GM19455 (cell line): ENCODE data around the gene CCR5.
"Not testable (repeated sequence)": the region's sequence is repeated elsewhere in the genome, so short reads cannot be mapped to it uniquely, and the experiment has no call there.

ENCODE experiments used
- ATAC-seq: cut with Tn5 transposase; IDR thresholded peaks from one replicate; pipeline ENCODE4 v1.9.1; 2021; ENCODE audit not compliant: unreplicated experiment

Gene CCR5

DNA sequence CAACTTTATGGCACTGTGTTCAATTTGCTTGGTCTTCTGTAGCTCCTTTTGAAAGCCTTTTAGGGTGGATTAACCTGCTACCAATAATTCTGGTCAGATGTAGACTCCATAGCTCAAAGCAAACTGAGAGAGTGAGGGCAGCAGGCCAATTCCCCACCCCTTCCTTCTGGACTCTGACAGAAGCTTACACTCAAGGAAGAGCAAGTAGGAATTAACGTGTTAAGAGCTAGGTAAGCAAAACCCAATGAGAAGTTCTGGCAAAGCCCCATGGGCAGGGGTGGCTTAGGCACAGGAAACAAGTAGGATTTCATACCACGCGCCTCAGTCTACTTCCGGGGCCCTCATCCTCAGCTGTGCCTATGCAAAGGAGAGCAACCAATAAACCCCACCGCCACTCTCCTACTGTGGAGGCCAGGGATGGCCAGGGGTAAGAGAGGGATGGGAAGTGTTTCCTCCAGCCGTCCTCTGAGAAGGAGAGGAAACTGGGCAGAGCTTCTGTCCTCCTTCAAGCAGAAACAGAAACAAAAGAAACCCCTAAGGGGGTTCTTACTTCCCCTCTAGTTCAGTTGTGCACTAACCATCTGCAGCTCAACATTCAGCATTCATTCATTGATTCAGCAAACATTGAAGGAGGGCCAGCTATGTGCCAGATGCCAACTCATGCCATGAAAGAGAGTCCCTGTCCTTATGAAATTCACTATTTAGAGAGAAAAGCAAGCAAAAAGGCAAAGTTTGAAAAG is 12.6 kb downstream of the CCR5 start:
- ATAC-seq, result no peak

DNA sequence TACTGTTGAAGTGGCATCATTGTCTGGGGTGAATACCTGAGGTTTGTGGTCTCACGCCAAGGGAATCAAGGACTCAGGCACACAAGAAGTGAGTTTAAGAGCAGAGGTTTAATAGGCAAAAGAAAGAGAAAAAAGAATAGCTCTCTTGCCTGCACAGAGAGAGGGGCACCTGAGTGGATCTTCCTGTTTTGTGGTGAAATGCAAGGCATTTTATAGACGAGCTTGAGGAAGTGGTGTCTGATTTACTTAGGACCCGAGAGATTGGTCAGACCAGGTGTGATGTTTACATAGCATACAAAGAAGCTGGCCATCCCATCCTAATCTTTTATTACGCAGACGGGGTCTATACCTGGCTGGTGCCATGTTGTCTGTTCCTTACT is 13.2 kb downstream of the CCR5 start:
- ATAC-seq, result no peak

DNA sequence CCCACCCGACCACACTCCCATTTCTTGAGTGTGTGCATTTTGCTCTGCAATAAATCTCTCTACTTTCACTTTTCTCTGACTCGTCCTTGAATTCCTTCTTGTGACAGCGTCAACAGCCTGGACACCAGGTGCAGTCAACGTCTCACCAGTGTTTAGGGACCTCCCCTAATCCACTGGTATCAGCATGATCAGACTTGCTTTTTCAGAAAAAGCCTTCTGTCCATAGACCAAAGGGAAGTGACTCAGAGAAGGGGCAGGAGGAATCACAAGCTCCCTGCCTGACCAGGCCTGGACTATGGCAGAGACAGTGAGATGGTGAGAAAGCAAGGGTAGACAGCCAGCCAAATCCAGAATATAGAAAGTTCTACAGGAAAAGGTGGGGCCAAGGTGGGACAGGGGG is 15.5 kb downstream of the CCR5 start:
- no peak for ATAC-seq

DNA sequence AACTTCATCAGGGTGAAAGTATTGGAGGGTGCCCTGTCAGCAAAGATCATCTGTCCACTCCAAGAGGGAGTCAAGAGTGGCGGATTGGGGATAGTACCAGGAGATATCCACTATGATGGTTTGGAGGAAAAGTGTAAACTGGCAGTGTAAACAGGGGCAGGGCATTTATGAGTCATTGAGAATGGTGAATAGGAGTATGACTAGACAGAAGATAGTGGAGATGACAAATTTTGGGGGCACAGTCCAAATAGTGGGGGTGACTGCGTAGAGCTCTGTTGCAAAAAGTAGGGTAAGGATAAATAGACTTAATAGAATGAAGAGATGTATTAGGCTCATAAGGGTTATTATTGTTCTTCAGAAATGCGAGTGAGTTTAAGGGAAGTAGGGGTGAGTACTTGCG is 18.1 kb downstream of the CCR5 start:
- ATAC-seq, result not testable (repeated sequence)

DNA sequence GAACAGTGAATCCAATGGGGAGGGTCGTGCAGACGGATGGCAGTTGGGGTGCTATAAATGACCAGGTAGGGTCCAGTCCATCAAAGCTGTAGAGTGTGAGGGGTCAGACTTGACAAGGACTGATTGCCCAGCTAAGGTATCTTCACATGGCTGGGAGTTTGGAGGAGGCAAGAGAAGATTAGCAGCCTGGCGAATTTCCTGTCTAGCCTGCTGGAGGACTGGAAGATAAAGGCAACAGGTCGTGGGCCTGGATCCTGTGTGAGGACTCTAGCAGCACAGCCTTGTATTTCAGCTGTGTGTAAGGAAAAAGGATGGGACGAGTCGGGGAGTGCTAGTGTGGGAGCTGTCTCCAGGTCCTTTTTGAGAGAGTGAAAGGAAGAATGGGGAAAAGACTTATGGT is 18.6 kb downstream of the CCR5 start:
- no peak for ATAC-seq

DNA sequence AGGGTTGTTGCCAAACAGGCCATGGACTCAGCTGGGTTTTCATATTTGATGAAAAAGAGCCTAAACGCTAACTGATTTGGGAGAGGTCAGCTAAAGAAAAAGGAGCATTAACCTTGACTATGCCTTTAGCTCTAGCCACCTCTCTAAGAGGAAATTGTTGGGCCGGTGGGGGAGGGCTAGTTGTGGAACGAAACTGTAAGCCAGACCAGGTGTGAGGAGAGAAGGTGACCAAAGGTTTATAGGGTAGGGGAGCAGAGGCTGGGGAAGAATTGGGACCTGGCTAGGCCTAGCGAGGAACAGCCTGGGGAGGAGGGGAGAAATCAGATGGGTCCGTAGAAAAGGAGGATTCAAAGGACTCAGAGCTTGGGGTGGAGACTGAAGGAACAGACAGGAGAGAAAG is 20.8 kb downstream of the CCR5 start:
- ATAC-seq, result not testable (repeated sequence)

DNA sequence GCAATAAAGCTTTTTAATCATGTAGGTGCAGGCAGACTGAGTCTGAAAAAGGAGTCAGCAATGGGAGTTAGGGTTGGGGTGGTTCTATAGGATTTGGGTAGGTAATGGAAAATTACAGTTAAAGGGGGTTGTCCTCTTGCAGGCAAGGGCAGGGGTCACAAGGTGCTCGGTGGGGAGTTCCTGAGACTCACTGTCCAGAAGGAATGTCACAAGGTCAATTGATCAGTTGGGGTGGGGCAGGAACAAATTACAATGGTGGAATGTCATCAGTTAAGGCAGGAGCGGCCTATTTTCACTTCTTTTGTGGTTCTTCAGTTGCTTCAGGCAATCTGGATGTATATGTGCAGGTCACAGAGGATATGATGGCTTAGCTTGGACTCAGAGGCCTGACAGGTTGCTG is 22.3 kb downstream of the CCR5 start:
- no peak for ATAC-seq

DNA sequence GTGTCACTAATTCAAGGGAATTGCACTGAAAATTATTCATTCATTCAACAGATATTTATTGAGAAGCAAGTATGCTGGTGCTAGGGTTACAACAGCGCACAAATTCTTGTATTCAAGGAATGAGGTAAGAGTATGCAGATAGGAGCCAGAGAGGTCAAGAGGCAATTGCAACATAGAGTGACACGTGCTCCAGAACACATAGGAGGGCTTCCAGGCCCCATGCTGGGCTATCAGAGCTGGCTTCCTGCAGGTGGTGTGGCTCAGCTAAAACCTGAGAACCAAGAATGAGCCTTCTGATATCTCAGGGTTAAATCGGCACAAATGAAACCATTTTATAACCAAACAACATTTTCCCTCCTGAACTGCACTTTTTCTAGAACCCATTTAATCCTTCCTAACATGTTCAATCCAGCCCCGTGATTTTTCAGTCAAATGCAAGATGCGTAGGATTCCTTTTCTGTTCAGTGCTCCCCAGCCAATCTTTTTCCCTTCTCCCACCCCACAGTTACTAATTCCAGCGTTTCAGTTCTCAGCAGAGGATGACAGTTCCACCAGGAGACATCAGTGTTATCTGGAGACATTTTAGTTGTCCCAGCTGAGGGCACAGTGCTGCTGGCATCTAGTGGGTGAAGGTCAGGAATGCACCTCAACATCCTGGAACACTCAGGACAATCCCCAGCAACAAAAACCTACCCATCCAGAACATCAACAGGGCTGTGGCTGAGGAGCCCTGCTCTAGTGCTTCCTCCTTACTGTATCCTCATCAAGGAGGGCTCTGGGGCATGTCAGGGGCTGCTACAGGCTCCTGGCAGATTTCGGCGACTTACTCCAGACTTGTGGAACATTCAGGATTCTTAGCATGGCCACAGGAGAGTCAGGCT is 23.0 kb downstream of the CCR5 start:
- no peak for ATAC-seq

DNA sequence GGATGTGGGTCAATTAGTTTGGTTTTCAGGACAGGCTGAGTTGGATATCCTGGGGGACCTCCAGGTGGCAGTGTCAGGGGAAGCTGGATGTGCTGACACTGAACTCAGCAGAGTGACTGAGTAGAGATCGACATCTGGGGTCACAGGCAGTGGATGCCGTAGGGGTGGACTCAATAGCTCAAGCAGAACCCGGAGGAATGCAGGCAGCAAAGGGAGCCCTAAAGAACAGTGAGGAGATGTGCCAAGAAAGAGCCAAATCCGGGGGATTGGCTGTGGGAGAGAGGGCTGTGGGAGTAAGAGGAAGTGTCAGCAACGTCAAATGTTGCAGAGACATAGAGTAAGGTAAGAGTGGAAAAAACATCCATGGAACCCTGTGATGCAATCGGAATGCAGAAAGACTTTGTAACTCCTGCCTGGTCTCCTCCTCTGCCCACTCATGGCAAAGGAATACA is 24.5 kb downstream of the CCR5 start:
- no peak for ATAC-seq

DNA sequence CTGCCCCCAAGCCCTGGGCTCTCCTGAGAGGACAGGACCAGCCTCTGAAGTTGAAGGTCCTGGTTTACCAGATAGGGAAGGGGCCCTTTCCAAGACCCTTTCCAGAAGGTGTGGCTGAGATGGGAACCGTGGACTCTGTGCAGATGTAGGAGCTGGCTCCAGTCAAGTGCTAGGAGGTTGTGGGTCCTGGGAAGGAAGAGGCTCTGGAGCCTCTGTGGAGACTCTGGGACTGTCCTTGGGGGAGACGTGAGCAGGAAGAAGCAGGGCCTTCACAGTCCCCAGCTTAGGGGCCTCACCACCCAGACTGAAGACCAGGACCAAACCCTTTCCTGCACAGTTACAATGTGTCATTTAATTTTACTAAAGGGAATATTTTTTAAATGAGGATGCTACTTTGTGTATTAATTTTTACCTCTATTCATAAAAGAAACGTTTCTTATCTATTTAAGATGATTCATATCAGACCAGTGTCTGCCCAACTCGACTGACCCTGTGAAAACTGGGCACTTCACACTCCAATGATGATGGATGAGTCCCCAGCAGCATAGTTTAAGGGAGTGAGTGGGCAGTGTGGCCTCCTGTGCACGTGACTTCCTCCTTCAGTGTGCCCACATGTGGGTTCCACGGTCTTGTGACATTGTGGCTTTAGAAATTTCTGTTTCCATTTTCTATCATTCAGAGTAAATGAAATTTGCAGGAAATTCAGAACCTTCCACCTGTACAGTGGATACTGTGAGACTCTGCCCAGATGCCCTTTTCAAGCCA is 25.2 kb downstream of the CCR5 start:
- no peak for ATAC-seq

DNA sequence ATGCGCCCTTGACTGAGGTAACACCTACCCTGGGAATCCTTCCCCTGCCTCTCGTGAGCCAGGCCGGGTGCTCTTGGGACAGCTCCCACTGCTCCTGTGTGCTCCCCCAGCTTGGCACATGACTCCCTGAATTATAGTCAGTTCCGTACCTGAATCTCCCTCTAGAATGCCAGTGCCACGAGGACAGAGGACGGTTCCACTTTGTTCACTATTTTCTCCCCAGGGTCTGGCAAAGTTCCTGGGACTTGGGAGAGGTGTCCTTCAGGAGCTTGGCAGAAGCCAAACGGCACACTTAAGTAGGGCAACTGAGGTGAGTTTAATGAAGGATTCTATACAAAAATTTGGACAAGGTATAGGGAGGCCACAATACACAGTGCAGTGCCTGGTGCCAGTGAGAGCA is 26.4 kb downstream of the CCR5 start:
- ATAC-seq, result no peak

DNA sequence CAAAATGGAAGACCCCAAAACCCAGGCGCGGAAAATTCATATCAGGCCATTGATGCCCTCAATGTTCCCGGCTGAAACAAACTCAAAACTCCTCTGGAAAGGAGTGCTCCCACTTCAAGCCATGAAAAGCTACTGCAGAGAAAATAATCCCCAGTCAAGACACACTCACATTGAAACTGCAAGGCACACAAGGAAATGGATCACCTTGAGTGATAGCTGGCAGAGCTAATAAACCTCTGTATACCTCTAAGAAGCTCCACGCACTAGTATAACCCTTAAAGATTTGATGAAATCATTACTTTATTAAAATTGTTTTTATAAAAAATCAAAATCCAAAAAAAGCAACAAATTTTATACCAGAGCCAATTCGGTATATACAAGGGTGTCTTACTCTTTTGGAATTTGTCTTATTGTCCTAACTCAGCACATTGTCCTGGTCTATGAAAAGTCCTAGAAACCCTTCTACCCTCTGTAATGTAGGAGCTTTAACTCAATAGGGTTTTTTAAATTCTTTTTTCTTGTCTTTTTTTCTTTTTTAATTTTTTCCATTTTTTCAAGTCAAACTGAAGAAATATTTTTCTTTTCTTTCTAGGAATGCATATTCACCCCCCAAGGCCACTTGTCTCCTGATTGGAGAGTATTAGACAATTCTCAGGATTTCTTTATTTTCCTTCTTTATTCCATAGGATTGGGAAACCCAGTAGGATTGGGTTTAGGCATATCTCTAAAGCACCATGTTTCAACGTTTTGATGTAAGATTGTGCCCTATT is 27.6 kb downstream of the CCR5 start:
- no peak for ATAC-seq

DNA sequence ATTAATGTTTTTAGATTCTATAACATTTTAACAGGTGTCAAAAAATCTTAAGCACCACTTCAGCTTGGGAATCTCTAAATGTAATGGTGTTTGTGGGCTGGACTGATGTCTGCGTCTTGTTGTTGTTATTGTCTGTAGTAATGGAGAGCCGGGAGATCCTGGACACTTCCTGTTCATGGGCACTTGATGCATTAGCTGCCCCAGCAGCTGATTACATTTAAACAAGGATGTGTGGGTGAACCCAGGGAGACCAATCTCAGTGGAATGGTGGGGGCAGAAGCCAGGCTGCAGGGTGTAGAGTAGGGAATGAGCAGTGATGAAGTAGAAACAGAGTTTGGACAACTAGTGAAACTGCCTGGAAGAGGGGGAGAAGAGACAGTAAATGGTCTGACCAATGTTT is 28.4 kb downstream of the CCR5 start:
- no peak for ATAC-seq

DNA sequence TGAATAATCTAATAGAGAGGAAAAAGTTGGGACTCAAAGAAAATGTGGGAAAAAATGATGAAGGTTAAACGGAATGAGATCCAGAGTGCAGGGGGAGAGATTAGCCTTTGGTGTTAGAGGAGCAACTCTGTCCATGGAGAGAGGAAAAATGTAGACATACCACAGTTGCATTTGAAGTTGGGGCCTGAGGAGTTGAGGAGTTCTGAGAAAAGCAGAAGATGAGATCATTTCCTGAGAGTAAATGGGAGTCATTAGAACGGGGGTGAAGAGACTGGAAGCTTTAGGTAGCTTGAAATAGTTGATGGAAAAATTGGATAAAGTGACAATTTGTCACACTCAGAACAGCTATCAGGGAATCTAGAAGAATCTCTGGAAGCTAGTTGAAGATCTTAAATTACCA is 28.8 kb downstream of the CCR5 start:
- no peak for ATAC-seq

DNA sequence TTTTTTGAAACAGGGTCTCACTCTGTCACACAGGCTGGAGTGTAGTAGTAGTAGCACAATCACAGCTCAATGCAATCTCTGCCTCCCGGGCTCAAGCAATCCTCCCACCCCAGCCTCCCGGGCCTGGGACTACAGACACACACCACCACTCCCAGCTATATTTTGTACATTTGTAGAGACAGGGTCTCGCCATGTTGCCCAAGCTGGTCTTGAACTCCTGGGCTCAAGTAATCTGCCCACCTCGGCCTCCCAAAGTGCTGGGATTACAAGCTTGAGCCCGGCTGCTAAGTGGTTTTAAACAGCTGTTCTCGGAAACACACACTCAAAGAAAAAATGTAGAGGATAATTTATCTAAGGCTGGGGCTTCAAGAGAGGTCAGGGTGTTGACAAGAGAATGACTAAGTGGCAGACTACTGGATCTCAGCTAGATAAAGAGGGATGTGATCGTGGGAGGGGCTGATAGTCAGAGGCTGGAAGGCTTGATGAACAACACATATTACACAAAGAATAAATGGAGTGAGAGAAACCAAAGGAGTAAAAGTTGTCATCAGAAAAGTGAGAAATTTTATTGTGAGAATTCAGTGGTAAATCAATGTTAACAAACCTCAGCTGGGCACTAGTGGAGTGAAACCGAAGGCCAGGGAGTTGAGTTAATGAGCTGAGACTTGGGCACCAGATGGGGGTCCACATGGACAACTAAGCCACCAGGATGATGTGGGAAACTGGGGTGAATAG is 29.4 kb downstream of the CCR5 start:
- no peak for ATAC-seq

DNA sequence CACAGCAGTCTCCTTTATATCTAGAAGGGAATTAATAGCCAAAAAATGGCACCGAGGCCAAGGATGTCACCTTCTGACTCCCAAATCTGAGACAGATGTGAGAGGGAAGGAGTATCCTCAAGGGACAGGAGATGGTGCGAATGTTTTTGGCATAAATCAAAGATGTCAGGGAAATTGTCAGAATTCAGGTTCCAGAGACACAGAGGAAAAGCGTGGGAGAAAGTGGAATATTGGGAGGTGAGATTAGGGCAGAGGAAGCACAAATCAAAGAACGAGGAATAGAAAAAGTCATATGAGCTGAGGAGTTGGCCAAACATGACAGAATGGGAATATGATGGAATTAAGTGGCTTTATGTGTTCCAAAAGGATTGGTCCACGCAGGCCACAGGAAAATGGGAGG is 30.1 kb downstream of the CCR5 start:
- no peak for ATAC-seq

DNA sequence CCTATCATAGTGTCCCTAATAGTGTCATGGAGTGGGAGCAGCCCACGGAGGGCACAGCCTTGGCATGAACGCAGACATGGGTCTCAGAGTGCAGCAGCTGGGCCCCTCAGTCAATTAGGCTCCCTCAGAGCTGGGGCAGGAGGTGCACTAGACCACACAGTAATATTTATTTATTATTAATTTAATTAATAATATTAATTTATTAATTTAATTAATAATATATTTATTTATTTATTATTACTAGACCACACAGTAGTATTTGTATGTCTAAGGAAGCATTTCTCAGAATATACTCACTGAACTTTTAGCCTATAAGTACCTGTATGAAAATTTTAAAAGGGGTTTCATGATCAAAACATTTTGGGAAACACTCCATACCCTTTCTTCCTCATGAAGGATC is 30.8 kb downstream of the CCR5 start:
- no peak for ATAC-seq

DNA sequence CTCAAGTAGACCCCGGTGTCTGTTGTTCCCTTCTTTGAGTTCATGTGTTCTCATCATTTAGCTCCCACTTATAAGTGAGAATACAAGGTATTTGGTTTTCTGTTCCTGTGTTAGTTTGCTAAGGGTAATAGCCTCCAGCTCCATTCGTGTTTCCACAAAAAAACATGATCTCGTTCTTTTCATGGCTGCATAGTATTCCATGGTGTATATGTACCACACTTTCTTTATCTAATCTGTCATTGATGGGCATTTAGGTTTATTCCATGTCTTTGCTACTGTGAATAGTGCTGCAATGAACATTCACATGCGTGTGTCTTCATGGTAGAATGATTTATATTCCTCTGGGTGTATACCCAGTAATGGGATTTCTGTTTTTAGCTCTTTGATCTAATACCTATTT is 32.2 kb downstream of the CCR5 start:
- ATAC-seq, result not testable (repeated sequence)

DNA sequence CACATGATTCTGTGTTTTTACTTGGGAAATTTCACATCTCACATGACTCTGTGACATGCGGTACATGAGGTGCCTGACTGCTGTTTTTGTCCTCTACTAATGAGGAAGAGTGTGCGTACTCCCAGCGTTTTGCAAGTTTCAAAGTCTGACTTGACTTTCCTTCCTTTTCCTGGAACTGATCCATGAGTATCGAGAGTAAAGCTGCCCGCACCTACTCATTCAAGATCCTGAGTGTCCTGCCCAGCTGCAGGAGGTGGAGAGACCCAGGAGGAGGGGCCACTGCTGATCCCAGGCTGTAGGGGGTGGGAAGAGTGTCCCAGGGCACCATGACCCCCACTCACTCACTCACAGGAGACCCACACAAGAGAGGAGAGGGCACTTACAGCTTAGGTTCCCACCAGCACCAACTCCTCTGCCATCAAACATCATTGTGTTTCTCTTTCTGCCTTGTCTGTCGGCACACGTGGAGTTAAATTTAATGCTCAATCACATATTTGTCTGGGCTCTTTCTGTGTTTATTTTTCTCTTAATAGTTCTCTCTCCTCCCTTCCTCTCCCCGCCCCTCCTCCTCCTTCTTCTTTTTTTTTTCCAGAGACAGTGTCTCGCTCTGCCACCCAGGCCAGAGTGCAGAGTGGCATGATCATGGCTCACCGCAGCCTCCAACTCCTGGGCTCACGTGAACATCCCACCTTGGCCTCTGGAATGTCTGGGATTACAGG is 34.7 kb downstream of the CCR5 start:
- ATAC-seq, result no peak

DNA sequence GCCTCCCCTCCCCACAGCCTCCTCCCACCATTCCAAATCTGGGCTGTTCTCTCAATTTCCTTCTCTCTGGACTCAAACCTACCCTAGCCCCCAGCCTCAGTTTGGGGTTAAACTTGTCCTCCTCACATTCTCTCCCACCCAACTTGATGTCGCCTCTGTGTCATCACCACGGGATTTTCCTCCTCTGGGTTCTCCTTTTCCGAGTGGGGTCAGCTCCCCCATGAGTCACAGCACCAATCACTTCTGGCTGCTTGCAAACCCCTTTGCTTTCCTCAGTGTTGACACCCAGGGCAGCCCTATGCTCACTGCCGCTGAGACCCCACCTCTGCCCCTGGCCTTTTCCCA is 35.7 kb downstream of the CCR5 start:
- ATAC-seq, result no peak
